Trophoblast cell (in vitro differentiated cells and primary cell): ENCODE measurements around the gene IGFBP3.

Experiments
- DNase-seq, 2 donors: peaks; one replicate each; pipeline ENCODE4 v3.0.0-alpha.2; 2016
- H2AFZ ChIP-seq: 2 replicates; pipeline ENCODE4 v1.6.1; 2013; ENCODE audit warnings: low read length, moderate library complexity, mild to moderate bottlenecking; ENCODE audit not compliant: insufficient read depth, poor library complexity
- H2AK5ac ChIP-seq: 2 replicates; pipeline ENCODE4 v1.6.1; 2013; ENCODE audit warnings: mild to moderate bottlenecking, low read length
- H2BK120ac ChIP-seq: 2 replicates; pipeline ENCODE4 v1.6.1; 2013; ENCODE audit warnings: low read length, mild to moderate bottlenecking, moderate library complexity; ENCODE audit not compliant: insufficient read depth, poor library complexity
- H2BK12ac ChIP-seq: 2 replicates; pipeline ENCODE4 v1.6.1; 2013; ENCODE audit warnings: mild to moderate bottlenecking, low read length, moderate library complexity
- H2BK5ac ChIP-seq: 2 replicates; pipeline ENCODE4 v1.6.1; 2013; ENCODE audit warnings: low read length, low read depth, moderate library complexity, mild to moderate bottlenecking; ENCODE audit not compliant: poor library complexity
- H3K14ac ChIP-seq: 2 replicates; pipeline ENCODE4 v1.6.1; 2013; ENCODE audit warnings: mild to moderate bottlenecking, low read length
- H3K18ac ChIP-seq: 2 replicates; pipeline ENCODE4 v1.6.1; 2013; ENCODE audit warnings: mild to moderate bottlenecking, low read length
- H3K23ac ChIP-seq: 2 replicates; pipeline ENCODE4 v1.6.1; 2013; ENCODE audit warnings: low read length
- H3K27ac ChIP-seq: 2 replicates; pipeline ENCODE4 v1.5.1; 2013; ENCODE audit warnings: low read depth, mild to moderate bottlenecking, inconsistent platforms, low read length, moderate library complexity
- H3K27me3 ChIP-seq: 2 replicates; pipeline ENCODE4 v1.6.1; 2013; ENCODE audit warnings: inconsistent platforms, mild to moderate bottlenecking, low read length, moderate library complexity; ENCODE audit not compliant: insufficient read depth
- H3K36me3 ChIP-seq, 2 experiments: 1 replicate in 1 of 2; 2 replicates in 1 of 2; pipeline ENCODE4 v1.6.1; 2013; ENCODE audit warnings: low read length in 2 of 2, mild to moderate bottlenecking in 2 of 2, moderate library complexity in 1 of 2; ENCODE audit not compliant: insufficient read depth in 2 of 2, control insufficient read depth in 1 of 2
- H3K4ac ChIP-seq: 2 replicates; pipeline ENCODE4 v1.6.1; 2013; ENCODE audit warnings: low read depth, mild to moderate bottlenecking, low read length, moderate library complexity
- H3K4me1 ChIP-seq, 2 experiments: 1 replicate in 1 of 2; 2 replicates in 1 of 2; pipeline ENCODE4 v1.6.1; 2013; ENCODE audit warnings: low read length in 2 of 2, mild to moderate bottlenecking in 2 of 2, moderate library complexity in 1 of 2; ENCODE audit not compliant: insufficient read depth in 2 of 2, control insufficient read depth in 1 of 2
- H3K4me2 ChIP-seq: 2 replicates; pipeline ENCODE4 v1.6.1; 2013; ENCODE audit warnings: inconsistent platforms, mild to moderate bottlenecking, low read length, moderate library complexity
- H3K4me3 ChIP-seq: 2 replicates; pipeline ENCODE4 v1.5.1; 2013; ENCODE audit warnings: mild to moderate bottlenecking, low read depth, low read length, inconsistent platforms
- H3K79me1 ChIP-seq: one replicate; pipeline ENCODE4 v1.6.1; 2013; ENCODE audit warnings: low read length
- H3K79me2 ChIP-seq: 2 replicates; pipeline ENCODE4 v1.6.1; 2013; ENCODE audit warnings: low read length, mild to moderate bottlenecking; ENCODE audit not compliant: control insufficient read depth, insufficient read depth, poor library complexity
- H3K9ac ChIP-seq: 2 replicates; pipeline ENCODE4 v1.6.1; 2013; ENCODE audit warnings: mild to moderate bottlenecking, low read length
- H3K9me3 ChIP-seq: 2 replicates; pipeline ENCODE4 v1.6.1; 2013; ENCODE audit warnings: low read depth, mild to moderate bottlenecking, control low read depth, inconsistent platforms, low read length; ENCODE audit not compliant: insufficient read depth
- H4K12ac ChIP-seq: 2 replicates; pipeline ENCODE4 v1.6.1; 2013; ENCODE audit warnings: low read depth, mild to moderate bottlenecking, low read length, moderate library complexity
- H4K8ac ChIP-seq: 2 replicates; pipeline ENCODE4 v1.6.1; 2013; ENCODE audit warnings: low read depth, mild to moderate bottlenecking, low read length, moderate library complexity
- H4K91ac ChIP-seq: one replicate; pipeline ENCODE4 v1.6.1; 2013; ENCODE audit warnings: low read depth, mild to moderate bottlenecking, low read length, moderate library complexity
- WGBS: extraction: QIAGEN DNeasy Blood & Tissue Kit; methylation state at CpG from one replicate; pipeline ENCODE4 v1.1.7; 2013; ENCODE audit warnings: missing lambda C conversion rate; ENCODE audit not compliant: insufficient read length, insufficient coverage; ENCODE audit errors: extremely low coverage; 5-methylcytosine and 5-hydroxymethylcytosine counted together

IGFBP3 gene

DNA sequence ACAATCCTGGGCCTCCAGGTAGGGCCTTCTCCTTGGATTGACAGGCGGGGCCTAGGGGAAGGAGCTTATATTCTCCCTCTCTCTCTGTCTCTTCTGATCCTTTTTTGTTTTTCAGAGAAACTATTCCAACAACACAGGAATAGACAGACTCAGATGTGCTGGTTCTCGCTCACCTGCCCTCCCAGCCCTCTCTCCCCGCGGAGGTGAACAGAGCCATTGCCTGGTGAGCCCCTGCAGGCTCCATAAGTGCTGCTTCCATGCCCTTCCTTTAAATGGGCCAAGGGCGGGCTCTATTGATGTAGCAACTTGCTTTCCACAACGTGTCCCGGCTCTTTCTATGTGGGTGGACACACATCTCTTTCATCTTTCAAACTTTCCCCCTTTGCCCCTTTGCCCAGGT, 47.2 kb upstream of the IGFBP3 start:
- Histone ChIP-seq H4K12ac (no peak overlapping the region), H3K27me3 (no peaks in the 10 kb centered on the region), H3K4me1 (peaks cover 2 to 9% of the 10 kb centered on the region in 2 experiments), H3K27ac (no peak overlapping the region), H3K18ac (no peak overlapping the region), H3K4me2 (no peak overlapping the region), H2AK5ac (peak overlapping the region; percentile 14), H2BK5ac (no peak overlapping the region), H3K79me1 (peaks cover 7% of the 10 kb centered on the region), H3K4ac (no peak overlapping the region), H3K9ac (no peak overlapping the region), H3K4me3 (no peak overlapping the region), H3K23ac (no peak overlapping the region), H3K14ac (no peak overlapping the region), H2AFZ (no peak overlapping the region), H2BK12ac (peak overlapping the region; percentile 17), H4K91ac (no peak overlapping the region), H3K36me3 (no peaks in the 10 kb centered on the region), H2BK120ac (no peak overlapping the region), H4K8ac (no peak overlapping the region), H3K9me3 (peaks cover 2% of the 10 kb centered on the region), H3K79me2 (no peaks in the 10 kb centered on the region)
- no peak for DNase-seq
- WGBS: no CpG with 5 or more reads among the region's 7 CpGs

DNA sequence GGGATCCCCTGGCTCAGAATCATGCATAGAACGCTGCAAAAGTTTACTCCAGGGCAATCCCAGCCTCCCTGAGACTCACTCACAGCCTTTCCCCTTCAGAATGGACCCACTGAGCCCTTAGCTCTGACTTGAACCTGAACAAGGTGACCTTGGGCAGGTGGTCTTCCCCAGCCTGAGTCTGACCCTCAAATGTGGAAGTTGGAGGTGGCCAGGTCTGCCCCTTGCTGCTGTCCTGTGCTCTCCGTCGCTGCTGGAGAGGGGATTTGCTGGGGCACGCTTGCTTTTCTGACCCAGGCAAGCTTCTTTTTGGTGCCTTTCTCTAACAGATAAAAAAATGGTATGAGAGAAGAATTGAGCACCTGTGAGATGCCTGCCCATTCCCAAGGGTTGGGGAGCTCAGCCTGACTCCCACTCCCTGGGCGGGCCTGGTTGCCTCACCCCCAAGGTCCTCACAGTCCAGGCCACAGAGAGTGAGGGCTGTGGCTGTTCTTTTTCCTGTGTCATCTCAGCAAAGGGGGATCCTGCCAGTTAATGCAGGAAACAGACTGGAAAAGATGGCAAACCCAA, 46.6 kb upstream of the IGFBP3 start:
- Histone ChIP-seq H4K8ac (no peak overlapping the region), H3K9me3 (peaks cover 2% of the 10 kb centered on the region)

DNA sequence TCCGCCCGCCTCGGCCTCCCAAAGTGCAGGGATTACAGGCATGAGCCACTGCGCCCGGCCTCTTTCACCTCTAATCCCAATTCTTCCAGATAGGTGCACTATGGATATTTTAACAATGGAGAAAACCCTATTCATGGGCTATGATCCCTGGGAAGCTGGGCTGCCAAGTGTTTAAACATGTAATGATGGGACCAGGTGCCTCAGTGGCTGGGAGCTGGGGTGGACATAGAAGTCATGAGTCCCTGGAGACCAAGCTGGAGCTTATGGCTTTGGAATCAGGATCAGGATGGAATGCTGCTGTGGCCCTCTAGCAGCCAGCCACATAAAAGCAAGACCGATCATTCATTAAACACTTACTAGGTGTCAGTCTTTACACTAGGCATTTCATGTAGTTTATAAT, 41.8 kb upstream of the IGFBP3 start:
- Histone ChIP-seq H3K27me3 (no peaks in the 10 kb centered on the region), H2AK5ac (peak overlapping the region; percentile 77), H2BK120ac (peak overlapping the region; percentile 58), H3K79me2 (no peaks in the 10 kb centered on the region), H3K4me1 (peaks cover 2 to 7% of the 10 kb centered on the region in 2 experiments), H4K8ac (no peak overlapping the region), H3K9ac (no peak overlapping the region), H2BK5ac (peak overlapping the region; percentile 34), H3K27ac (no peak overlapping the region), H3K36me3 (no peaks in the 10 kb centered on the region), H3K79me1 (peaks cover 5% of the 10 kb centered on the region), H4K91ac (no peak overlapping the region), H3K23ac (no peak overlapping the region), H3K14ac (no peak overlapping the region), H4K12ac (no peak overlapping the region), H3K4ac (no peak overlapping the region), H2BK12ac (peak overlapping the region; percentile 83), H2AFZ (no peak overlapping the region), H3K9me3 (peaks cover 2% of the 10 kb centered on the region), H3K4me3 (no peak overlapping the region), H3K18ac (no peak overlapping the region), H3K4me2 (no peak overlapping the region)
- DNase-seq: no peak
- no CpG with 5 or more reads among the region's 6 CpGs for WGBS

More for the DNA sequence above, 46.6 kb upstream of the IGFBP3 start:
- Histone ChIP-seq H2BK120ac (no peak overlapping the region), H3K36me3 (no peaks in the 10 kb centered on the region), H3K4ac (no peak overlapping the region), H3K14ac (no peak overlapping the region), H4K12ac (no peak overlapping the region), H3K27ac (no peak overlapping the region), H3K4me2 (no peak overlapping the region), H3K79me1 (peaks cover 7% of the 10 kb centered on the region), H3K9ac (no peak overlapping the region), H2BK12ac (peak overlapping the region; percentile 70), H3K27me3 (no peaks in the 10 kb centered on the region), H2AFZ (no peak overlapping the region), H3K18ac (no peak overlapping the region), H3K4me3 (no peak overlapping the region), H3K79me2 (no peaks in the 10 kb centered on the region), H3K4me1 (peaks cover 2 to 9% of the 10 kb centered on the region in 2 experiments), H4K91ac (peak overlapping the region; percentile 16), H2BK5ac (no peak overlapping the region), H2AK5ac (peak overlapping the region; percentile 14), H3K23ac (no peak overlapping the region)
- no CpG with 5 or more reads among the region's 5 CpGs for WGBS
- no peak for DNase-seq

DNA sequence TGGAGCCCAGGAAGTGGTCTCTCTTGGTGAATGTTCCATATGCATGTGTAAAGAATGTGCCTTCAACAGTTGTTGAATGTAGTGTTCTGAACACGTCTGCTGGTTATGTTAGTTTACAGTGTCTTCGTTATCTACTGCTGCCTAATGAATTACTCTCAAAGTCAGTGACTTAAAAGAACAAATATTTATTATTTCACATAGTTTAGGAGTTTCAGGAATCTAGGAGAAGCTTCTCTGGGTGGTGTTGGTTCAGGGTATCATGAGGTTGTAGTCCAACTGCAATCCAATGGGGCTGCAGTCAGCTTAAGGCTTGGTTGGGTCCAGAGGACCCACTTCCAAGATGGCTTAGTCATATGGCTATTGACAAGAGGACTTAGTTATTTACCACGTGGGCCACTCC, 36.6 kb upstream of the IGFBP3 start:
- Histone ChIP-seq H3K36me3 (peaks cover 0 to 3% of the 10 kb centered on the region in 2 experiments), H4K91ac (peak overlapping the region; percentile 28), H3K14ac (no peak overlapping the region), H3K4me3 (no peak overlapping the region), H3K18ac (no peak overlapping the region), H4K8ac (no peak overlapping the region), H3K4ac (no peak overlapping the region), H3K79me1 (peaks cover 3% of the 10 kb centered on the region), H3K79me2 (no peaks in the 10 kb centered on the region), H4K12ac (no peak overlapping the region), H3K4me2 (no peak overlapping the region), H2AK5ac (peak overlapping the region; percentile 62), H2BK120ac (no peak overlapping the region), H2BK5ac (no peak overlapping the region), H3K23ac (no peak overlapping the region), H3K9me3 (peaks cover 1% of the 10 kb centered on the region), H3K27me3 (no peaks in the 10 kb centered on the region), H2BK12ac (no peak overlapping the region), H2AFZ (no peak overlapping the region), H3K27ac (no peak overlapping the region), H3K4me1 (no peaks in the 10 kb centered on the region), H3K9ac (no peak overlapping the region)
- peak; percentile 26 to 58 for DNase-seq
- WGBS: no CpG with 5 or more reads among the region's 3 CpGs
